Articular chondrocyte of knee joint (primary cell): Measurements from ENCODE around the gene C19orf73. TPM values are rescaled to one million over a fixed set of nuclear protein-coding genes. Genes with fewer than 3 reads are reported as not detected.

ENCODE experiments used
- small RNA-seq: library from RNA; depleted of rRNA; stranded (forward); fragments of <200 nt; gene quantifications from one replicate; pipeline ENCODE3, GENCODE V24; 2012
- total RNA-seq: library from RNA; depleted of rRNA; stranded (reverse); fragments of >200 nt; gene quantifications from 2 replicates; pipeline ENCODE4 v1.2.3, GENCODE V29; 2012

The C19orf73 gene
- total RNA-seq: 0.26 and 0.65 TPM in 2 replicates

GRCh38 chr19:49118565-49119410 lies at the start of gene C19orf73:
TSS of gene C19orf73 (minus strand) at chr19:49119143. CDS start at chr19:49119022, 121 bp downstream.

GRCh38 chr19:49157445-49158224 lies 38.7 kb upstream of the C19orf73 start, which contains the start of gene TRPM4:
TSS of gene TRPM4 (plus strand) at chr19:49157792. CDS start at chr19:49157867, 75 bp downstream.

GRCh38 chr19:49155005-49155819 lies 36.3 kb upstream of the C19orf73 start, which contains the start of gene HRC:
TSS of gene HRC (minus strand) at chr19:49155396. CDS start at chr19:49155237, 159 bp downstream.

GRCh38 chr19:49119411-49120324 lies 725 bp upstream of the C19orf73 start, which contains the start of gene PPFIA3:
TSS of gene PPFIA3 (plus strand) at chr19:49119544. CDS start at chr19:49127874, 8,330 bp downstream.

GRCh38 chr19:49113762-49114629 lies 4.9 kb downstream of the C19orf73 start, which contains the start of gene LIN7B:
TSS of gene LIN7B (plus strand) at chr19:49114370. CDS start at chr19:49114405, 35 bp downstream.

GRCh38 chr19:49085020-49085867 lies 33.7 kb downstream of the C19orf73 start, which contains the start of gene SNRNP70:
TSS of gene SNRNP70 (plus strand) at chr19:49085451. CDS start at chr19:49086415, 964 bp downstream.

Small RNAs within 50 kb of the gene (small RNA-seq; reads per million reads assigned to genes)
- not detected for gene RN7SL708P

Other genes starting within 250 kb of the C19orf73 start
- gene PPP1R15A, start 246.7 kb downstream of the C19orf73 start, total RNA-seq: 59.2 and 70.2 TPM in 2 replicates
- 0.11 TPM in 1 of 2 replicates, not detected in the other for gene TULP2, start 220.4 kb downstream of the C19orf73 start, total RNA-seq
- 258 and 269 TPM in 2 replicates for gene NUCB1, start 218.8 kb downstream of the C19orf73 start, total RNA-seq
- 0.13 and 0.32 TPM in 2 replicates for gene DHDH, start 185.4 kb downstream of the C19orf73 start, total RNA-seq
- 34.5 and 37.1 TPM in 2 replicates for gene BAX, start 164.3 kb downstream of the C19orf73 start, total RNA-seq
- gene FTL, start 153.8 kb downstream of the C19orf73 start, total RNA-seq: 3,310 and 5,078 TPM in 2 replicates
- 37.5 and 61.8 TPM in 2 replicates for gene GYS1, start 125.8 kb downstream of the C19orf73 start, total RNA-seq
- 121 and 122 TPM in 2 replicates for gene RUVBL2, start 125.3 kb downstream of the C19orf73 start, total RNA-seq
- not detected in 2 replicates for gene LHB, start 102.1 kb downstream of the C19orf73 start, total RNA-seq
- not detected in 2 replicates for gene CGB3, start 94.8 kb downstream of the C19orf73 start, total RNA-seq
- gene CGB2, start 87.3 kb downstream of the C19orf73 start, total RNA-seq: not detected in 2 replicates
- gene CGB1, start 82.2 kb downstream of the C19orf73 start, total RNA-seq: not detected in 2 replicates
- gene CGB5, start 75.3 kb downstream of the C19orf73 start, total RNA-seq: not detected in 2 replicates
- not detected in 2 replicates for gene CGB8, start 70.0 kb downstream of the C19orf73 start, total RNA-seq
- gene CGB7, start 61.4 kb downstream of the C19orf73 start, total RNA-seq: 0.13 and 0.32 TPM in 2 replicates
- gene NTF4, start 54.3 kb downstream of the C19orf73 start, total RNA-seq: not detected in 2 replicates
- not detected in 2 replicates for gene KCNA7, start 46.4 kb downstream of the C19orf73 start, total RNA-seq
- gene SNRNP70, start 33.7 kb downstream of the C19orf73 start, total RNA-seq: 85.6 and 88.4 TPM in 2 replicates
- 2.8 and 3.7 TPM in 2 replicates for gene LIN7B, start 4.8 kb downstream of the C19orf73 start, total RNA-seq
- gene PPFIA3, start 401 bp upstream of the C19orf73 start, total RNA-seq: 0.91 and 1.4 TPM in 2 replicates
- gene HRC, start 36.3 kb upstream of the C19orf73 start, total RNA-seq: not detected in 2 replicates
- gene TRPM4, start 38.6 kb upstream of the C19orf73 start, total RNA-seq: 13.4 and 17.0 TPM in 2 replicates
- gene SLC6A16, start 206.0 kb upstream of the C19orf73 start, total RNA-seq: 0.32 TPM in 1 of 2 replicates, not detected in the other
- gene CD37, start 216.3 kb upstream of the C19orf73 start, total RNA-seq: not detected in 2 replicates
- 21.3 and 25.6 TPM in 2 replicates for gene TEAD2, start 243.3 kb upstream of the C19orf73 start, total RNA-seq
- 0.26 TPM in 1 of 2 replicates, not detected in the other for gene DKKL1, start 244.7 kb upstream of the C19orf73 start, total RNA-seq